ENCODE results near the gene MAD1L1.

The MAD1L1 gene

DNA sequence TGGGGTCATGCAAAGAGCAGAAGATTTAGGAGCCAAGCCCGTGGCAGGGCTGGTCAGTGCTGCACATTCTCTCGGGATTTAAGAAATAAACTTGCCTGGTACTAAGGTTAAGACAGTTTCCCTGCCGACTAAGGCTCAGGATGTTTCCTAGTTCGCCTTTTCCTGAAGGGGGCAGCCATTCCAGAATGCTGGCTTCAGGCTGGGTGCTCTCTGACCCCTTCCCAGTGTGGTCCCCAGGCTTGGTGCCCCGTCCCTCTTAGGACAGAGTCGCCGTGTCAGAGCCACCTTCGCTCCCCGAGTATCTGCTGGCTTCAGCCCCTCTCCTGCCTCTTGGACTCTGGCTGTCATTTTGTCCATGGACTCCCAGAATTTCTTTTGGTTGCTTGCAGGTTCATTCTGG lies 445.5 kb downstream of the MAD1L1 start:
- no peak for DNase-seq (ENCODE audit: low read depth)

DNA sequence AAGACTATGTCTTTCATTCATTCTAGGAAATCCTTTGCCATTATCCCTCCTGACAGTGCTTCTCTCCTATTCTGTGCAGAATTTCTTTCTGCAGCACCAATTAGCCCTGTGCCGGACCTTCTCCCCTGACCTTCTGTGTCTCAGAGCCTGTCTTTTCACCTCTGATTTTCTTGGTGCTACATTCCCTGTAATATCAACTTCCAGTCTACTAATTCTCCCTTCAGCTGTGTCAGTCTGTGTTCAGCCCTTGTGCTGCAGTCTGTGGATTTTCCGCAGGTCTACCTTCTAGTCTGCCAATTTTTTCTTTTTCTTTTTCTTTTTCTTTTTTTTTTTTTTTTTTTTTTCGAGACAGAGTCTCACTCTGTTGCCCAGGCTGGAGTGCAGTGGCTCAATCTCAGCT lies 446.9 kb downstream of the MAD1L1 start:
- DNase-seq (ENCODE audit: low read depth) = no peak

DNA sequence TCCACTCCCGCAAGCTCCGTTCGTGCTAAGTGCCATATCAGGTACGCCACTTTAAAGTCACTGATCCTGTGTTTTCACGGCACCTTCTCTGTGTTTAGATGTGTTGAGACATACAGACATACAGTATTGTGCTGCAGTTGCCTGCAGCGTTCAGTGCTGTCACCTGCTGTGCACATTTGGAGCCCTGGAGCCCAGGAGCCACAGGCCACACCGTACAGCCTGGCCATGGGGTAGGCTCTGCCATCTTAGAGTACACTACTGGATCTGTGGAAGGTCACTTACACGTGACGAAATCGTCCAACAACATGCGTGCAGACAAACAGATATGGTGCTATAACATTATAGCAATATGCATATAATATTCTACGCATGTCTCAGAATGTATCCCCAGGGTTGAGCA lies 451.4 kb downstream of the MAD1L1 start:
- DNase-seq (ENCODE audit: low read depth) = no peak

GRCh38 chr7:1779445-1779844 lies 453.3 kb downstream of the MAD1L1 start:
- no peak for DNase-seq (ENCODE audit: low read depth)

DNA sequence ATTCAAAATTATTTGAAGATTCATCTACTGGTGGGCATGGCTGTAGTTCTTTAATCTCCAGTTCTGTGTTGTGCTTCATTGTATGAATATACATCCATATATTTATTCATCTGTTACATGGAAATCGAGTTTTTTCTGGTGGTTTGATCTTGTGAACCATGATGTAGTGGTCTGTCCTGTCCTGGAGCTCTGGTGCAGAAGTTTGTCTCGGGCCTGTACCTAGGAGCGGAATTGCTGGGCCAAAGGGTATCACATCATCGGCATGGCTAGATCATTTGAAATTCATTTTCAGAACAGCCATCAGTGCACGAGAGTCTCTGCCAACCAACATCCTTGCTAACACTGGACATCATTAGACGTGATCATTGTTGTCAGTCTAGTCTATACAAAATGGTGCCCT lies 455.6 kb downstream of the MAD1L1 start:
- no peak for DNase-seq (ENCODE audit: low read depth)

GRCh38 chr7:1775389-1775788 lies 457.4 kb downstream of the MAD1L1 start:
- DNase-seq (ENCODE audit: low read depth) = no peak

DNA sequence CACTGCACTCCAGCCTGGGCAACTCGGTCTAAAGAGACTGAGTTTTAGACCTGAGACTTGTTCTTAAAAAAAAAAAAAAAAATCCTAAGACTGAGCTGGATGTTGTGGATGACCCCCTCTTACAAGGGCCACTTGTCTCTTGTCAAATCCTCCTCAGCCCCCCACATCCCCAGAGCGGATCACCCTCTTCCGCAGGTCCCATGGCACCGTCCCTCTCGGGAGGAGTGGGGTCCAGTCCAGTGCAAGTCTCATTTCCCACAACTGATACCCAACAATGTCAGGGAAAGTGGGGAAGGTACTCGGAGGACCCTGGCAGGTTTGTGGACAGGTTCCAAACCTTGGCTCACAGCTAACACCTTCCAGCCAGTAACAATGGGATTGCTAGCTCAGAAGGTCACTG lies 462.4 kb downstream of the MAD1L1 start:
- no peak for DNase-seq (ENCODE audit: low read depth)

DNA sequence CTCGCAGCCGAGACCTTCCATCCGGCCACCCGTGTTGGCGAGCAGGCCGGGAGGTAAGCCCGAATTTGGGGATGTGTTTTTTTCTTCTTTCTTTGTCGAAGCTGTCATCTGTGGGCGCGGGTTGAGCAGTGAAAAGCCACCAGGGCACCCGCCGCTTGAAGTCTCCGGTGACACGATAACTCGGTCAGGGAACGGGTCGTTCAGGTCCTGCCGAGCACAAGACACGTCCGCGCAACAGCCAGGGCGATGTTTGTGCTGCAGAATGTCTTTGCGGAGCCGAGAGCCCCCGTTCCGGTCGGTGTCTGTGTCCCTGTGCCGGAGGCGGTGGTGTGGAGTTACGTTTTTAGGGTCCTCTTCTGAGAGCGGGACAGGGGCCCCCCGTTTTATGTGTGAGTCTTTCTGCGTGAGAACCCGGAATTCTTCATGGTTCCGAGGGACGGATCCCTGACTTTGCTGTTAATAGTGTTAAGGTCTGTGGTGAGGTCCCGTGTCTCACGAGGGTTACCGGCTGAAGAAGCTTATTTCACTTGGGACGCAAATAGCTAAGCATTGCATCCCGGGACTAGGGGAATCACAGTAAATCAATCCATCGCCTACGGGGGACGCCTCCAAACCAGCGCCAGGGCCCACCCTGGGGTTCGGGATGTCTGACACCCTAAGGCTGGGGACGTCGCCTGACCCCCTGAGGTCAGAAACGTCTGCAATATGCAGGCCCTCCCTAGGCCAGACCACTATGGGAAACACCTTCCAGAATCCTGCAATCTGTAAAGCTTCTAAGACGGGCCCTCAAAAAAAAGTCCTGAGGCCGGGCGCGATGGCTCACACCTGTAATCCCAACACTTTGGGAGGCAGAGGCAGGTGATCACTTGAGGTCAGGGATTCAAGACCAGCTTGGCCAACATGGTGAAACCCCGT lies 463.2 kb downstream of the MAD1L1 start:
- no peak for DNase-seq (ENCODE audit: low read depth)

- no peak for DNase-seq (ENCODE audit: low read depth)
Measured at GRCh38 chr7:1768832-1769231, 463.9 kb downstream of the MAD1L1 start.

DNA sequence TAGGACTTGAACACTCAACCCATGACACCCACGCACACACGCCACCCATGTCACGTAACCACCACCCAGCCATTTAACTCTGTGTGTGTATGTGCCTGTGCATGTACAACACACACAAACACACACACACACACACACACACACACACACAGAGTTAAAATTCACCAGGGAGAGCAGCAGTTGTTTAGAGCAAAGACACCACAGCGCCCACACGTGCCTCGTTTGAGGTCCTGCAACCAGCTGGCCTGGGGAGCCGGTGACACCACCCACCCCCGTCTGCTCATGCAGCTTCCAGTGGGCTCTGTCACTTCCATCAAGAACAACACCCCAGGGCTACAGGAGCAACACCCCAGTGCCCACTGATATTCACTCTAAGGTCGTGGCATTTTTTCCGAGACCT lies 465.2 kb downstream of the MAD1L1 start:
- no peak for DNase-seq (ENCODE audit: low read depth)
